ENCODE results near the gene SLC7A1.
A peak's percentile ranks its signal among the peaks of the same experiment; 100 is the strongest.
"Not testable (repeated sequence)": the region's sequence is repeated elsewhere in the genome, so short reads cannot be mapped to it uniquely, and the experiment has no call there.

SLC7A1 gene

DNA sequence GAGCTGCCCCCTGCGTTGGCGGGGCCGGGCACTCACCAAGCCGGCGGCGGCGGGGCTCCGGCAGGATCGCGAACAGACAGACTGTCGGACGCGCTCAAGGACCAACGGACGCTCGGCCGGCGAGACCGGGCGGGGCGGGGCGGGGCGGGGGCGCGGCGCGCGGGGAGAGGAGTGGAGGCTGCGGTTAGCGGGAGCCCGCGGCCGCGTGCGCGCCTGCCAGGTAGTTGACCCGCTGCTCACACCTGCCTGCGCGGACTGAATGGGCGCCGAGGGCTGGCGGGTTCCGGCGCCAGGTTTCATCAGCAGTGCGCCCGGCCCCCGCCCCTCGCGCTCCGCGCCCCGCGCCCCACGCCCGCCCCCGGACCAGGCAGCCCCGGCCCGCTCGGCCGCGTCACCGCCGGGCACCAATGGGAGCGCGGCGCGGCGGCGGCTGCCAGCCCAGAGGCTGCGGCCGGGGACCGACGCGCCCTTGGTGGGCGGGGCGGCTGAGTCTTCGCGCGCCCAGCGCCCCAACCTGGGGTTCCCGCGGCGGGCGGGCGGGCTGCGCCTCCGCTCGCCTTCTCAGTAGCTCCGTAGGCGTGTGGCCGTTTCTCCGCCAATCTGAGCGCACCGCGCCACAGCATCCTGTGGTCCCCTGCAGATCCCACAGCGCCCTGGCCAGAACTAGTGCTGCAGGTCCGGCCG lies at the start of gene SLC7A1:
Gene SLC7A1, minus strand, starts transcription at position 309 of the 684 bp plus-strand sequence. CDS start 59,500 bp downstream, outside the sequence.
- no peak; the same call in none of the 2 replicates for TF ChIP-seq ZFX (IDR thresholded peaks at IDR 0.05)
- TF ChIP-seq, protein P1, sequence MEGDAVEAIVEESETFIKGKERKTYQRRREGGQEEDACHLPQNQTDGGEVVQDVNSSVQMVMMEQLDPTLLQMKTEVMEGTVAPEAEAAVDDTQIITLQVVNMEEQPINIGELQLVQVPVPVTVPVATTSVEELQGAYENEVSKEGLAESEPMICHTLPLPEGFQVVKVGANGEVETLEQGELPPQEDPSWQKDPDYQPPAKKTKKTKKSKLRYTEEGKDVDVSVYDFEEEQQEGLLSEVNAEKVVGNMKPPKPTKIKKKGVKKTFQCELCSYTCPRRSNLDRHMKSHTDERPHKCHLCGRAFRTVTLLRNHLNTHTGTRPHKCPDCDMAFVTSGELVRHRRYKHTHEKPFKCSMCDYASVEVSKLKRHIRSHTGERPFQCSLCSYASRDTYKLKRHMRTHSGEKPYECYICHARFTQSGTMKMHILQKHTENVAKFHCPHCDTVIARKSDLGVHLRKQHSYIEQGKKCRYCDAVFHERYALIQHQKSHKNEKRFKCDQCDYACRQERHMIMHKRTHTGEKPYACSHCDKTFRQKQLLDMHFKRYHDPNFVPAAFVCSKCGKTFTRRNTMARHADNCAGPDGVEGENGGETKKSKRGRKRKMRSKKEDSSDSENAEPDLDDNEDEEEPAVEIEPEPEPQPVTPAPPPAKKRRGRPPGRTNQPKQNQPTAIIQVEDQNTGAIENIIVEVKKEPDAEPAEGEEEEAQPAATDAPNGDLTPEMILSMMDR (conservative IDR thresholded peaks at IDR 0.05): no peak; the same call in 1 of the 2 replicates
- H3K27ac ChIP-seq: peak within 1 kb of the TSS; percentile 100

DNA sequence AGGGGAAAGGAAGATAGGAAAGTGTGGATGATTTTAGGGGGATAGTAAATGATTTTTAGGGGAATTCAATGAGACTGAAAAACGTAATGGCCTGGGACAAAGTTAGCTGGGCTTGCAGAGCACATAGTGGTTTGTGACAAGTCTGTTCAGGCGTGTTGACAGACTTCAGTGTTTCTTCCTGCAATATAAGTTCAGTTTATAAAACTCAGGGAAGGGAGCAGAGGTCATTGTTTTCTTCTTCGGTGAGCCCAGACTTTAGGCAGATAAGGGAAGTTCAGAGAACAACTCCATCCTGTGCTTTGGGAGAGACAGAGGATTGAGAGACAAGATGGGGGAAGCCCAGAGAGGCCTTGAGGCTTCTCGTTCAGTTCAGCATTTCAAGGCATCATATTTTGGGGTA lies 45.2 kb upstream of the SLC7A1 start:
- H3K27ac ChIP-seq: no peak overlapping the region
- TF ChIP-seq, protein P1 (conservative IDR thresholded peaks at IDR 0.05): no peak
- no peak for TF ChIP-seq ZFX (IDR thresholded peaks at IDR 0.05)

DNA sequence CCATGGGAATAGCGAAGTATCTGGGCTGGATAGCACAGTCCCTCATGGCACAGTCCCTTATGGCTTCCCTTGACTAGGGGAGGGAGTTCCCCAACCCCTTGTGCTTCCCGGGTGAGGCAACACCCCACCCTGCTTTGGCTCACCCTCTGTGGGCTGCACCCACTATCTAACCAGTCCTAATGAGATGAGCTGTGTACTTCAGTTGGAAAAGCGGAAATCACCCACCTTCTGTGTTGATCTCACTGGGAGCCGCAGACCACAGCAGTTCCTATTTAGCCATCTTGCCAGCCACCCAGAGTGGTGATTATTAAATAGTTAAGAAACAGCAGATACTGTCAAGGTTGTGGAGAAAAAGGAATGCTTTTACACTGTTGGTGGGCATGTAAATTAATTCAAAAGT lies 41.3 kb upstream of the SLC7A1 start:
- not testable (repeated sequence) for H3K27ac ChIP-seq

DNA sequence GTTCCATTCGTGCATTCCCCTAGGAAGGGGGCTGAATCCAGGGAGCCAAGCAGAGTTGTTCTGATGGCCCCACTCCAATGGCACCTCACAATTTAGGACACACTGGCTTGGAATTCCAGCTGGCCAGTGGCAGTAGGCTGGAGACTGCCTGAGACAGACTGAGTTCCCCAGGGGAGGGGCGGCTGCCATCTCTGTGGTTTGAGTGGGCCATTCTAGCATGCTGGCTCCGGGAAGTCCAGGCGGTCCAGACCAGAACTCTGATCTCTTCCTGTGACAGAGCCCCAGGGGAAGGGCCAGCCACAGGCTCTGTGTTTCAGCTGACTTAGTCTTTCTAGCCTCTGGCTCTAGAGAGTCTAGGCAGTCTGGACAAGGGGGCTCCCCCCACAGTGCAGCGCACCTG lies 29.5 kb upstream of the SLC7A1 start:
- TF ChIP-seq ZFX (IDR thresholded peaks at IDR 0.05): no peak
- TF ChIP-seq, protein P1 (conservative IDR thresholded peaks at IDR 0.05): no peak
- no peak overlapping the region for H3K27ac ChIP-seq

DNA sequence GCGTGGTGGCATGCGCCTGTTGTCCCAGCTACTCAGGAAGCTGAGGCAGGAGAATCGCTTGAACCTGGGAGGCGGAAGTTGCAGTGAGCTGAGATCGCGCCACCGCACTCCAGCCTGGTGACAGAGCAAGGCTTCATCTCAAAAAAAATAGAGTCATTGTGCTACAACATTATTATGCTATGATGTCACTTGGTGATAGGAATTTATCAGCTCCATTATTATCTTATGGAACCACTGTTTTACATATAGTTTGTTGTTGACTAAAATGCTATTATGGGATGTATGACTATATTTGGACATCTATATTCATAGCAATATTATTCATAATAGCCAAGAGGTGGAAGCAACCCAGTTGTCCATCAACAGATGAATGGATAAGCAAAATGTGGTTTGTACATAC lies 26.4 kb upstream of the SLC7A1 start:
- TF ChIP-seq ZFX (IDR thresholded peaks at IDR 0.05): no peak
- TF ChIP-seq, protein P1 (conservative IDR thresholded peaks at IDR 0.05): no peak
- H3K27ac ChIP-seq: no peak overlapping the region

DNA sequence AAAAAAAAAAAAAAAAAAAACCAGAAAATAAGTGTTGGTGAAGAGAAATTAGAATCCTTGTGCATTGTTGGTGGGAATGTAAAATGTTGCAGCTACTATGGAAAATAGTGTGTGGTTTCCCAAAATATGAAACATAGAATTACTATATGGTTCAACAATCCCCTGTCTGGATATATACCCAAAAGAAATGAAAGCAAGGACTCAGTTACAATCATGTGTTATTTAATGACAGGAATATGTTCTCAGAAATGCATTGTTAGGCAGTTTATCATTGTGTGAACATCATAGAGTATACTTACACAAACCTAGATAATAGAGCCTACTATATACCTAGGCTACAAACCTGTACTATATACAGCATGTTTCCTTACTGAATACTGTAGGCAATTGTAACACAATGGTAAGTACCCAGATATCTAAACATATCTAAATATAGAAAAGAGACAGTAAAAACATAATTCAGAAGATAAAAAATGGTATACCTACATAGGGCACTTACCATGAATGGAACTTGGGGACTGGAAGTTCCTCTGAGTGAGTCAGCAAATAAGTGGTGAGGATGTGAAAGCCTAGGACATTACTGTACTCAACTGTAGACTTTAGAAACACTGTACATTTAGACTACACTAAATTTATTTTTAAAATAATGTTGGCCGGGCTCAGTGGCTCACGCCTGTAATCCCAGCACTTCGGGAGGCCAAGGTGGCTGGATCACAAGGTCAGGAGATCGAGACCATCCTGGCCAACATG lies 25.7 kb upstream of the SLC7A1 start:
- no peak for TF ChIP-seq ZFX (IDR thresholded peaks at IDR 0.05)
- TF ChIP-seq, protein P1 (conservative IDR thresholded peaks at IDR 0.05): no peak
- no peak overlapping the region for H3K27ac ChIP-seq

DNA sequence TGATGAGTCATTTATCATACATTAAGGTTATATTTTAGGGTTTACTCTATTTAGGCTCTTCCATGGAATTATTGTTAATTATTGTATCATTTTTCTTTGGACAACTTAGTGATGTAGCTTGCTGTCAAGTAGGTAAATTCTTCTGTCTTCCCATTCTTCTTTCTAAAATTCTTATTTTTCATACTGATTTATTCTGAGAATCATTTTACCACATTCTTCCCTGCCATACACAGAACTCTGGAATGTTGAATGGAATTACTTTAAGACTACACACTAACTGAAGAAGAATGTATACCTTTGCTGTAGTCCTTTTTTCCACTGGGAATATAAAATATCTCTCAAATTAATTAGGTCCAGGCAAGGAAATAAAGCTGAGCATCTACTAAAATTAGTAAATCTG lies 24.5 kb upstream of the SLC7A1 start:
- no peak overlapping the region for H3K27ac ChIP-seq
- TF ChIP-seq, protein P1 (conservative IDR thresholded peaks at IDR 0.05): no peak
- no peak for TF ChIP-seq ZFX (IDR thresholded peaks at IDR 0.05)

Data from C4-2B (cell line).